Colonic mucosa (tissue), 4 donors: Measurements from ENCODE around the gene CEP76. TPM values are rescaled to one million over a fixed set of nuclear protein-coding genes. Genes with fewer than 3 reads are reported as not detected.

ENCODE experiments used
- DNase-seq: peaks from one replicate; pipeline ENCODE4 v3.0.0-alpha.2; 2020
- H3K27ac ChIP-seq: fragments of 200-600 bp; one replicate; pipeline ENCODE4 v1.8.0; 2021
- H3K27me3 ChIP-seq: fragments of 200-600 bp; one replicate; pipeline ENCODE4 v1.8.0; 2021
- H3K36me3 ChIP-seq: fragments of 200-600 bp; one replicate; pipeline ENCODE4 v1.8.0; 2021
- H3K4me1 ChIP-seq: fragments of 200-600 bp; one replicate; pipeline ENCODE4 v1.8.0; 2021; ENCODE audit warnings: mild to moderate bottlenecking
- H3K4me3 ChIP-seq: fragments of 200-600 bp; one replicate; pipeline ENCODE4 v1.8.0; 2021
- H3K9ac ChIP-seq, 2 donors: one replicate each; pipeline ENCODE4 v1.7.0; 2013; ENCODE audit warnings: control low read depth in 2 of 2, low read depth in 2 of 2, low read length in 2 of 2
- H3K9me3 ChIP-seq: fragments of 200-600 bp; one replicate; pipeline ENCODE4 v1.8.0; 2021
- CTCF ChIP-seq: fragments of 200-600 bp; IDR thresholded peaks from one replicate; pipeline ENCODE4 v1.8.0; 2022; ENCODE audit warnings: antibody characterized with exemption, mild to moderate bottlenecking
- intact Hi-C: fragments of 100-400 bp; cut with DNase I; formaldehyde crosslinking; loops from one replicate; pipeline ENCODE4 v1.14.1; 2022
- total RNA-seq, 2 donors: library from RNA; stranded (reverse); fragmentation: NEBNext Ultra II Directional in 1 of 2; extraction: Animal tissue kit (Norgen Biotek cat#: 25700) in 1 of 2; gene quantifications; one replicate each; pipeline ENCODE4 v1.2.1, GENCODE V29; 2021
- donor health status: healthy.
- donor health status: DM: no; HTN: no; CAD: no.
- donor health status: DM: no; HTN: no; CAD: no.

The CEP76 gene
- 10 to 100 TPM in 1 of 2 donors, 1 to 10 TPM in 1; 4.7 to 10.7 TPM for total RNA-seq

- DNase-seq: peak; percentile 86
- Histone ChIP-seq H3K9me3 (no peaks in the 10 kb centered on the region), H3K27ac (peak within 1 kb of the TSS; percentile 94), H3K4me1 (peaks cover 9% of the 10 kb centered on the region), H3K9ac (peak within 1 kb of the TSS; percentile 93 to 98), H3K27me3 (no peaks in the 10 kb centered on the region), H3K4me3 (peak within 1 kb of the TSS; percentile 89), H3K36me3 (peaks cover under 1% of the 10 kb centered on the region)
- intact Hi-C loops: no loop called here
- TF ChIP-seq CTCF: no peak
These were observed at the start of gene CEP76, which contains the start of gene PSMG2 for GRCh38 chr18:12702221-12703095. CEP76 (minus strand) TSS chr18:12702723; CDS start chr18:12702548, 175 bp downstream. PSMG2 (plus strand) TSS chr18:12703042; CDS start chr18:12703108, 66 bp downstream.

GRCh38 chr18:12751891-12752290 is 49.4 kb upstream of the CEP76 start:
- no peaks in the 10 kb centered on the region for H3K9me3 ChIP-seq
- no peak for DNase-seq
- no peaks in the 10 kb centered on the region for H3K36me3 ChIP-seq
- intact Hi-C loops: no loop called here
- H3K4me3 ChIP-seq: no peak overlapping the region
- no peak for TF ChIP-seq CTCF
- H3K27me3 ChIP-seq: no peaks in the 10 kb centered on the region
- no peak overlapping the region for H3K27ac ChIP-seq
- no peaks in the 10 kb centered on the region for H3K4me1 ChIP-seq
- no peak overlapping the region for H3K9ac ChIP-seq

GRCh38 chr18:12751503-12751884 is 49.0 kb upstream of the CEP76 start:
- H3K9ac ChIP-seq: no peak overlapping the region
- no peaks in the 10 kb centered on the region for H3K9me3 ChIP-seq
- intact Hi-C loops: no loop called here
- DNase-seq: no peak
- no peaks in the 10 kb centered on the region for H3K4me1 ChIP-seq
- no peaks in the 10 kb centered on the region for H3K36me3 ChIP-seq
- no peaks in the 10 kb centered on the region for H3K27me3 ChIP-seq
- no peak for TF ChIP-seq CTCF
- H3K4me3 ChIP-seq: no peak overlapping the region
- no peak overlapping the region for H3K27ac ChIP-seq

GRCh38 chr18:12750715-12751502 is 48.4 kb upstream of the CEP76 start:
- H3K9me3 ChIP-seq: no peaks in the 10 kb centered on the region
- no peak overlapping the region for H3K9ac ChIP-seq
- intact Hi-C loops: no loop called here
- no peak overlapping the region for H3K27ac ChIP-seq
- H3K4me3 ChIP-seq: no peak overlapping the region
- no peak for DNase-seq
- no peaks in the 10 kb centered on the region for H3K27me3 ChIP-seq
- TF ChIP-seq CTCF: no peak
- H3K36me3 ChIP-seq: no peaks in the 10 kb centered on the region
- no peaks in the 10 kb centered on the region for H3K4me1 ChIP-seq

- Histone ChIP-seq H3K27me3 (no peaks in the 10 kb centered on the region), H3K4me3 (no peak overlapping the region), H3K27ac (no peak overlapping the region), H3K9ac (no peak overlapping the region), H3K4me1 (no peaks in the 10 kb centered on the region), H3K9me3 (no peaks in the 10 kb centered on the region), H3K36me3 (no peaks in the 10 kb centered on the region)
- TF ChIP-seq CTCF: no peak
- intact Hi-C loops: no loop called here
- no peak for DNase-seq
These were observed 47.7 kb upstream of the CEP76 start for GRCh38 chr18:12750076-12750714.
